AG09309 (cell line): ENCODE measurements around the gene BEGAIN.

ENCODE experiments used
- DNase-seq: peaks from one replicate; pipeline ENCODE4 v3.0.0-alpha.2; 2010; ENCODE audit warnings: low read depth
- H3K4me3 ChIP-seq: 2 replicates; pipeline ENCODE4 v1.5.1; 2011; ENCODE audit warnings: mild to moderate bottlenecking, low read depth, low read length, moderate library complexity; ENCODE audit not compliant: control insufficient read depth
- TF ChIP-seq, protein P1 (sequence below): IDR thresholded peaks from 2 replicates; pipeline ENCODE4 v1.5.1; 2011; ENCODE audit warnings: mild to moderate bottlenecking, low read depth, low read length, inconsistent platforms; ENCODE audit not compliant: insufficient read depth, control insufficient read depth; ENCODE audit errors: missing control alignments

The BEGAIN gene

DNA sequence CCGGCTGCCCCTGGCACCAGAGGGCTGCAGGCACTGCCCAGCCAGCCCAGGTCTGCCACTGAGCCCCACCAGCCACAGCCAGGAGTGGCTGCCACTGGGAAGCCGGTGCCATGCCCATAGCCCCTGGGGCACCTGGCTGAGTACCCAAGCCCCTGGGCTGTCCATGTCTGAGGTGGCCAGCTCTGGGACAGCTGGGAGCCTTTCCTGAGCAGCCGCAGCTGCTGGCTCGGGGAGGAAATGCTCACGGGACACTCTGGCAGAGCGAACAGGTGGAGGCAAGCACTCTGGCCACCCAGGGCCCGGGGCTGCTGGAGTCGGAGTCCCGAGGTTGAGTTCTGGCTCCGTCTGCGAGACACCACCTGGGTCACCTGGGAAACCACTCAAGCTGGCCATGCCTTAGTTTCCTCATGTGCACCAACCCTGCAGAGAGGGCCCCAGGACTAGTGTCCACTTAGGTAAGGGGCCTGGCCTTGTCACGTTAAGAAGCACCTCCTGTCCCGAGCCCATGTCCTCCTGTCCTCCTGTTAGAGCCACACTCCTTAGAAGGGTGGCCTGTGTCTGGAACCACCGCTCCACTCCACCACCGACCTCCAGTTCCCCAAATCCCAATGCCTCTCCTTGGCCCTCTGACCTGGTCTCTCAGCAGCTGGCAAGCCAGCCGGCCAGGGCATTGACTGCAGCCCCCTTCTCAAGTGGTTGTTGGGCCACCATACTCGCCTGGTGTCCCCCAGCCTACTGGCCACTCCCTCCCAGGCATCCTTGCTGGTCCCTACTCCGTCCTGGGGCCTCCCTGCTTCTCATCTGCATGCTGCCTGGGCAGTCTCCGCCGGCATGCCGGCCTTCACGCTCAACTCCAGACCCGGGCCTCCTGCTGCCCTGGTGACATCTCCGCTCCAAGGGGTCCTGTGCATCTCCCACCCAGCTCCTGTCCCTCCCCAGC, 45.3 kb downstream of the BEGAIN start:
- TF ChIP-seq, protein P1, sequence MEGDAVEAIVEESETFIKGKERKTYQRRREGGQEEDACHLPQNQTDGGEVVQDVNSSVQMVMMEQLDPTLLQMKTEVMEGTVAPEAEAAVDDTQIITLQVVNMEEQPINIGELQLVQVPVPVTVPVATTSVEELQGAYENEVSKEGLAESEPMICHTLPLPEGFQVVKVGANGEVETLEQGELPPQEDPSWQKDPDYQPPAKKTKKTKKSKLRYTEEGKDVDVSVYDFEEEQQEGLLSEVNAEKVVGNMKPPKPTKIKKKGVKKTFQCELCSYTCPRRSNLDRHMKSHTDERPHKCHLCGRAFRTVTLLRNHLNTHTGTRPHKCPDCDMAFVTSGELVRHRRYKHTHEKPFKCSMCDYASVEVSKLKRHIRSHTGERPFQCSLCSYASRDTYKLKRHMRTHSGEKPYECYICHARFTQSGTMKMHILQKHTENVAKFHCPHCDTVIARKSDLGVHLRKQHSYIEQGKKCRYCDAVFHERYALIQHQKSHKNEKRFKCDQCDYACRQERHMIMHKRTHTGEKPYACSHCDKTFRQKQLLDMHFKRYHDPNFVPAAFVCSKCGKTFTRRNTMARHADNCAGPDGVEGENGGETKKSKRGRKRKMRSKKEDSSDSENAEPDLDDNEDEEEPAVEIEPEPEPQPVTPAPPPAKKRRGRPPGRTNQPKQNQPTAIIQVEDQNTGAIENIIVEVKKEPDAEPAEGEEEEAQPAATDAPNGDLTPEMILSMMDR, result no peak
- H3K4me3 ChIP-seq, result no peak overlapping the region
- DNase-seq, result no peak

- no peak overlapping the region for H3K4me3 ChIP-seq
- DNase-seq, result no peak
- TF ChIP-seq, protein P1, result no peak
Observed at GRCh38 chr14:100540926-100541620, 46.1 kb downstream of the BEGAIN start.

DNA sequence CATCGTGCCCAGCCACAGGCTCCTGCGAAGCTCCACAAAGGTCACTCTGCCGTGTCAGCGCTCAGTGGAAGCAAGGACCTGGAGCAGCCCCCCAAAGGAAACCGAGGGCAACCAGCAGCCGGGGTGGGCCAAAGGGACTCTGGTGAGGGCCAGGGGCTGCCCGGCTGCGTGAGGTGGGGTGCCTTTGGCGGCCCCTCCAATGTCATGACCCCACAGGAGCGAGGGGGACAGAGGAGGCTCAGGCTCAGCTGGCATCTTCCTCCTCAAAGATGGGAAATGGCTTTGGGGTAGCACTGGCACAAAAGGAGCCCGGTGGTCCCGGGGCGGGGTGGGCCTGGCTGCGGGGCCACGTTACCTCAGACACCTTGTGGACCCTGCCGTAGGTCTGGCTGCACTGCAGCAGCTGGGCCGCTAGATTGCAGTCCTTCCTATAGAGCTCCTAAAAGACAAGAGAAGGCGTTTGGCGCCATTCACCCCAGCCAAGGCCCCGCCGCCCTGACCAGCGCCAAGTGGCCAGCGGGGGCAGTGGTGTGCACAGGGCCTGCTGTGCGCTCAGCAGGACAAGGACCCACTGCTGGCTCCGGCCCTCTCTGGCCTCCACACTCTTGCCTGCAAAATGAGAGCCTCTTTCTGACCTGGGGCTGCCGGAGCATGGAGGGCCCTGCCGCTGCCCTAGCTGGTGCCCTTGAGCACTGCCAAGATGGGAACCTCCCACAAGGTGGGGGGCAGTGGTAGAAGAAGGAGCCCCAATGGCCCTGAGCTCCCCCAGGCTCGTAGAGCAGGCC, 46.9 kb downstream of the BEGAIN start:
- no peak overlapping the region for H3K4me3 ChIP-seq
- TF ChIP-seq, protein P1, result peak; percentile 23
- DNase-seq, result no peak

DNA sequence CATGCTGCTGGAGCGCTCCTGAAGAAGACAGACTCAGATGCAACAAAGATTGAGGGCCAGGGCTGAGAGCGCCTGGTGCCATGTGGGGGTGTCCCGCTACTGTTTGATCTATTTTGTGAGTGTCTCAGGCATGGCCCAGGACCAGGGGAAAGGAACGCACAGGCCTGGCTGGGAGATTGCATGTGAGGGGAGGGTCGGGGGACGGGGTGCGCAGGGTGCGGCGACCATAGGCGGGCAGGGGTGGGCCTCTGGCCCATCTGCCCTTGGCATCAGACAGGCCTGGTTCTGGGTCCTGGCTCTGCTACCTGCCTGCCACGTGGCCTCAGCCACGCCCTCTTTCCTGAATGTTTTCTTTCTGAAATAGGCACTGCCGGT, 47.5 kb downstream of the BEGAIN start:
- DNase-seq, result no peak
- H3K4me3 ChIP-seq, result no peak overlapping the region
- TF ChIP-seq, protein P1, result no peak

GRCh38 chr14:100539003-100539660, 48.1 kb downstream of the BEGAIN start:
- no peak overlapping the region for H3K4me3 ChIP-seq
- DNase-seq, result no peak
- TF ChIP-seq, protein P1, result no peak
